ENCODE measurements around the gene TPSD1.
"Not testable (repeated sequence)": the region's sequence is repeated elsewhere in the genome, so short reads cannot be mapped to it uniquely, and the experiment has no call there.

TPSD1 gene

GRCh38 chr16:1283996-1284616 lies 28.2 kb downstream of the TPSD1 start:
- DNase-seq: no peak

DNA sequence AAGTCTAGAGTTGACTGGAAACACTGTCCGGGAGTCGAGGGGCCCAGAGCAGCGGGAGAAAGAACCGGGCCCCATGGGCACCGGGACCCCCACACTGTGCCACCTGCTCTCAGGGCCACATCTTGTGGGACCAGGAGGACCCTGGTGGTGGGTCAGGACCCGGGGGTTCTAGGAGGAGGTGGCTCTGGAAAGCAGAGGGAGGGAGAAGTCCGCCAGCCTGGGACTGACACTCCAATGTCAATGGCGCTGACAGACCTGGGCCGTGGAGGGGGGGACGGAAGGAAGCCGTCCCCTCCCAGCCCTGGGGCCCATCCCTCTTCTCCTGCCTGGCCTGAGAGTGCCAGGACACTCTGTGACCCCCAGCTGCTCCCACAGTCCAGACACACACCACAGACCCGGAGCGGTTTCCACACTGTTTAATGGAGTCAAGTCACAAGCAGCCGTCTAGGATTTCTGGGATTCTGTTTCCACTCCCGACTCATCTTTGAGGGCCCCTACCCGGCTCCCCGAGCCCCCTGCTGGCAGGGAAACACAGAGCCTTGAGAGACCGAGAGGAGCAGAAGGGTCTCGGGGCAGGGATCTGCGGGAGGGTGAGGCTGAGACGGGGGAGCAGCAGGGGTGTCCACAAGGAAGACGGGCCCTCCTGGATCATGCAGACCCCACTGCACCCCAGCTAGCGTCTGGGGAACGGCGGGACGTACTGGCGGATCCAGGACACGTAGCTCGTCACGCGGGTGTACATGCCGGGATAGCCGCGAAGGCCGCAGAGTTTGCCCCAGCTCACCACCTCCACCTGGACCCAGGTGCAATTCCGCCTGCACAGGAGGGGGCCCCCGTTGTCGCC lies 30.0 kb downstream of the TPSD1 start:
- DNase-seq: no peak

GRCh38 chr16:1286513-1287094 lies 30.7 kb downstream of the TPSD1 start:
- DNase-seq: no peak

DNA sequence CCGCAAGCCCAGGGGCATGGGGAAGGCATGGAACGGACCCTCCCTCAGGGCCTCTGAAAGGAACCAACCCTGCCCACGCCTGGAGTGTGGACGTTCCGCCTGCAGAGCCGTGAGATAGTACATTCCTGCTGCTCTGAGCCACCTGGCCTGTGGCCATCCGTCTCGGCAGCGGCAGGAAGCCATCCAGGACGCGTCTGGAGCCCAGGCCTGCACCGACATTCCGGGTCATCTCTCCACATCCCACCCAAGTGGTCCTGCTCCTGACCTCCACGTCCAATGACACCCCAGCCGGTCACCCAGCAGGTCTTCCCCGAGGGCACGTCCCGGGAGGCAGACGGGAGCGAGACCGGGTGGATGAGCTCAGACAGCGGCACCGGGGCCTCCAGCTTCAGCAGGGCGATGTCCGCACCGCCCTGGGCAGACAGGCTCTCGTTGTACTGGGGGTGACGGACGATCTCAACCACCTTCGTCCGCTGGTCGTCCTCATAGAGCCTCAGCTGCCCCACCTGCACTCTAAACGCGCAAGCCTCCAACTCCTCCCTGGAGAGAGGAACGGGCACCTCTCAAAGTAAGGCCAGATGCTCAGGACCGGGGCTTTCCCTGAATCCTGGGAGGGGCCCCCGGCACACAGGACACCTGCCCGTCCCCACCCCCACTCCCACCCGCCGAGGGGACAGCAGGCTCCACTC lies 32.3 kb downstream of the TPSD1 start:
- no peak for DNase-seq

GRCh38 chr16:1288813-1289476 lies 33.1 kb downstream of the TPSD1 start:
- peak; percentile 27 to 59 for DNase-seq

DNA sequence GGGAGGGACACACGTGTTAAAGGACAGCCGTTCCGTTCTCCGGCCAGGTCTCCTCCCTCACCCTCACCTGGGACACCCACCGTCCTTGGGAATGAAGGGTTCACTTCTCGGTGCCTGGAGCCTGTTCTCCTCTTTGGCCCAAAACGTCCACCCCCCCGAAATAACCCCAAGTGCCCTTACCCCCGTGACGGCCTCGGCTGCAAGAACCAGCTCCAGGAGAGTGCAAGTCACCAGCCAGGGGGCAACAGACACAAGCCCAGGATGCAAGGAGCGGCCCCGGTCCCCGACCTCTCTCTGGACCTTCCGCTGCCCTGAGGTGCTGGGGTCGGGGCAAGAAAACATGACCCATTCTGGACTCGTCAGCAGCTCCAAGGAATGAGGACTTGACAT lies 33.6 kb downstream of the TPSD1 start:
- DNase-seq: no peak

DNA sequence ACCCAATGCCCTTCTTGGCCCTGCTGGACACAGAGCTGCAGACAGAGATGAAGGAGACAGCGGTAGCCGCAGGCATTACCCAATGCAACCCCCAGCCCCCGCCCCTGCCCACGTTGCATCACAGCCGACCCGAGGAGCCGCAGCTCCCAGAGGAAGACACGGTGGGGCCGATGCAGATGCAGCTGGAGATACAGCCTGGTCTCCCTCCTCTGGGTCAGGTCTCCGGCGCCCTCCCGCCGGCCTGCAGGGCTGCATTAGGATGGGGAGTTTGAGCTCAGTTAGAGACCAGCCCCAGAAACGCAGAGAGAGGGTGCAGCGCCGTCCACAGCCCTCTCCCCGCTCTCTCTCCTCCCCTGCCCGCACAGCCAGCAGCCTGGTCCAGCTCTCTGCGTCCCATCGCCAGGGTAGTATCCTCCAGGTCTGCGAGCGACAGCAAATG lies 34.2 kb downstream of the TPSD1 start:
- DNase-seq: no peak

- peak in 1 of 2 experiments; percentile 28 for DNase-seq
These were observed 35.1 kb downstream of the TPSD1 start for GRCh38 chr16:1290860-1291575.

DNA sequence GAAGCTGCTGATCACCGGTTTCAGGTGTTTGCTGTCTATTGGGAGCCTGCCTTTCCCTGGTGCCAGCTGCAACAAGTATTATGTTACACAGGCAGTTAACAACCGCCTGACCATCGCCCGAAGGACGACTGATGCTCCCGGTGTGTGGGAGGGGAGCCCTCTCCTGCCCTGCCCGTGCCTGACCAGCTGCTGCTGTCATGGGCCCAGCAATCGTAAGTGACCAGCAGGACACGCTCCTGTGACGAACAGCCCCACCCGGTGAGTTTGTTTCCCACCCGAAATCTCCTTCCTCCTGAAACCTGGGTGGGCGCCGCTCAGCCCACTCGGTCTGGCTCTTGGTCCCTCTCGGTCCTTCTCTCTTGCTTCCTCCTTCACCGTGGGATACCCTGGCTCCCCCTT lies 35.7 kb downstream of the TPSD1 start:
- DNase-seq: peak; percentile 60 to 78

DNA sequence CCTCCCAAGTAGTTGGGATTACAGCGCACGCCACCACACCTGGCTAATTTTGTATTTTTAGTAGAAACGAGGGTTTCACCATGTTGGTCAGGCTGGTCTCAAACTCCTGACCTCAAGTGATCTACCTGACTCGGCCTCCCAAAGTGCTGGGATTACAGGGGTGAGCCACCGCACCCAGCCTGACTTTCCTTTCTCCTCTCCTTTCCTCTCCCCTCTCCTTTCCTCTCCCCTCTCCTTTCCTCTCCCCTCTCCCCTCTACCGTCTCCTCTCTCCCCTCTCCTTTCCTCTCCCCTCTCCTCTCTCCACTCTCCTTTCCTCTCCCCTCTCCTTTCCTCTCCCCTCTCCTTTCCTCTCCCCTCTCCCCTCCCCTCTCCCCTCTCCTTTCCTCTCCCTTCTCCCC lies 36.3 kb downstream of the TPSD1 start:
- not testable (repeated sequence) for DNase-seq

- DNase-seq: not testable (repeated sequence)
These were observed 36.9 kb downstream of the TPSD1 start for GRCh38 chr16:1292808-1293207.

GRCh38 chr16:1293921-1294656 lies 38.2 kb downstream of the TPSD1 start:
- DNase-seq: no peak

- no peak for DNase-seq
These were observed 39.6 kb downstream of the TPSD1 start for GRCh38 chr16:1295465-1295864.

- DNase-seq: not testable (repeated sequence)
These were observed 40.8 kb downstream of the TPSD1 start for GRCh38 chr16:1296688-1297017.

GRCh38 chr16:1297018-1297696 lies 41.3 kb downstream of the TPSD1 start:
- DNase-seq: no peak

GRCh38 chr16:1298406-1298805 lies 42.5 kb downstream of the TPSD1 start:
- DNase-seq: no peak

- DNase-seq: no peak
These were observed 43.4 kb downstream of the TPSD1 start for GRCh38 chr16:1299012-1299867.

- no peak for DNase-seq
These were observed 44.0 kb downstream of the TPSD1 start for GRCh38 chr16:1299868-1300203.

DNA sequence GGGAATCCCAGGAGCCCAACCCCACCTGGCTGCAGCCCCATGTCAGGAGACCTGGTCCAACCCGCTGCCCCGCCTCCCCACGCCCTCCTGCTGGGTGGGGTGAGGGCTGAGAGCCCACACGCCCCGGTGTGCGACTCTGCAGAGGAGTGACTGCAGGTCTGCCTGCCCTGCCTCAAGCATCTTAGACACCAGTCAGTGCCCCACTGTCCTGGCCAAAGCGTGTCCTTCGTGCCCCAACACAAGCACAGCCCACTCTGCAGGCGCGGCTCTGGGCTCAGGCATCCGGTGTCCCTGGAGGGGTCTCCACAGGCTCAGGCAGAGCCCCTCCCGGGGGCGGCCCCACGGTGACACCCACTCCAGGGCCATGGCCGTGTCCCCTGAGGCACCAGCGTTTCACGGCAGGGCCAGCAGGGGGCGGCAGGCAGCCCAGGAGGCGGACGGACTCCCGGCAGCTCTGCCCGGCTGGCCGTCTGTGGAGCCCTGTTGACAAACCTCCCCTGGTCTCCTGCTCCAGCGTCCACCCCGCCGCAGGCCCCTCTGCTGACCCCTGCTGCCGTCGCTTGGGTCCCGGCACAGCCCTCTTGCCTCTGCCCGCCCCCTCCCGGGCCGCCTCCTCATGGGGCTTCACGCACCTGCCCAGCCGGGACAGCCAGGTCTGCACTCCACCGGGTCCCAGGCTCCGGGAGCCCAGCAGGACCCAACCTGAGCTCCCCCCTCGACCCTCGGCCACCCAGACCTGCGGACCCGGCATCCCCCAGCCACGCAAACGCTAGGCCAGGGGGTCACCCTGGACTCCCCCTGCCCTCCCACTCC lies 45.0 kb downstream of the TPSD1 start:
- peak; percentile 30 to 41 for DNase-seq

All from NCI-H2081 (cell line).